HepG2 (cell line): ENCODE results near the gene POLR1E. TPM values are rescaled to one million over a fixed set of nuclear protein-coding genes. Genes with fewer than 3 reads are reported as not detected.

ENCODE experiments used
- ATAC-seq: fragments of 200-7000 bp; cut with Tn5 transposase; 3 replicates; pipeline ENCODE4 v1.9.1; 2020; ENCODE audit warnings: mild to moderate bottlenecking, moderate library complexity
- BruUV-seq: library from RNA; stranded (reverse); fragments of 400-500 nt; replicated peaks from 2 replicates; lab custom pipeline; 2021; lab: Mats Ljungman, UMichigan
- CTCF ChIA-PET: fragments of 300-600 bp; formaldehyde crosslinking; extraction: SDS; loops from one replicate; lab custom pipeline; 2021; ENCODE audit warnings: low total read pairs, inconsistent platforms, low intra/inter-chr PET ratio; lab: Yijun Ruan, JAX
- POLR2A ChIA-PET: fragments of 350-600 bp; sonication (Branson Sonifier 250); formaldehyde crosslinking; loops from one replicate; lab custom pipeline; 2020; ENCODE audit warnings: antibody characterized with exemption, inconsistent platforms; lab: Yijun Ruan, JAX
- DNase-seq: peaks from one replicate; pipeline ENCODE4 v3.0.0-alpha.2; 2015; ENCODE audit warnings: low spot score
- FAIRE-seq: peaks from 3 replicates; lab custom pipeline; 2011; peaks lifted over from hg19 to GRCh38; lab: Jason Lieb, UNC
- H2AFZ ChIP-seq: one replicate; pipeline ENCODE4 v1.6.1; 2011; ENCODE audit warnings: low read length, inconsistent platforms
- H3K27ac ChIP-seq: fragments of 300-600 bp; 3 replicates; pipeline ENCODE4 v1.8.0; 2011; ENCODE audit warnings: mixed run types, mild to moderate bottlenecking, mixed read lengths, low read length, inconsistent platforms; ENCODE audit not compliant: insufficient read depth; ENCODE audit errors: extremely low read length
- H3K27me3 ChIP-seq, 2 experiments: fragments of 200-600 bp in 1 of 2; 2 replicates in 1 of 2; 3 replicates in 1 of 2; pipeline versions ENCODE4 v1.6.0 to v1.8.0; 2011; ENCODE audit warnings: low read length in 2 of 2, mild to moderate bottlenecking in 2 of 2, moderate library complexity in 2 of 2, inconsistent platforms in 1 of 2; ENCODE audit not compliant: insufficient read depth in 2 of 2, control insufficient read depth in 1 of 2
- H3K36me3 ChIP-seq, 2 experiments: fragments of 200-600 bp in 1 of 2; replicated peaks in 1 of 2; 2 replicates in 1 of 2; 3 replicates in 1 of 2; pipeline versions ENCODE4 v1.5.1 to v1.8.0; 2011; ENCODE audit warnings: low read length in 2 of 2, inconsistent platforms in 1 of 2; ENCODE audit not compliant: insufficient read depth in 2 of 2, control insufficient read depth in 1 of 2
- H3K4me1 ChIP-seq: 2 replicates; pipeline ENCODE4 v1.5.1; 2012; ENCODE audit warnings: low read length, inconsistent platforms; ENCODE audit not compliant: insufficient read depth
- H3K4me2 ChIP-seq: 2 replicates; pipeline ENCODE4 v1.6.0; 2011; ENCODE audit warnings: low read depth, low read length, inconsistent platforms
- H3K4me3 ChIP-seq, 3 experiments: fragments of 200-600 bp in 1 of 3; sonication (generic), shearing (Covaris generic) in 1 of 3; replicated peaks in 1 of 3; 2 replicates each; pipeline ENCODE4 v1.5.1; 2011 to 2016; ENCODE audit warnings: low read length in 3 of 3, inconsistent platforms in 2 of 3, low read depth in 2 of 3, mild to moderate bottlenecking in 2 of 3, control low read depth in 1 of 3, mixed read lengths in 1 of 3; ENCODE audit not compliant: insufficient read depth in 1 of 3
- H3K79me2 ChIP-seq: one replicate; pipeline ENCODE4 v1.6.1; 2011; ENCODE audit warnings: low read length, inconsistent platforms; ENCODE audit not compliant: insufficient read depth
- H3K9ac ChIP-seq: 2 replicates; pipeline ENCODE4 v1.6.0; 2011; ENCODE audit warnings: mild to moderate bottlenecking, low read depth, low read length, inconsistent platforms; ENCODE audit not compliant: insufficient read depth
- H3K9me3 ChIP-seq: 2 replicates; pipeline ENCODE4 v1.5.1; 2012; ENCODE audit warnings: mild to moderate bottlenecking, low read length
- H4K20me1 ChIP-seq: 2 replicates; pipeline ENCODE4 v1.6.0; 2011; ENCODE audit warnings: inconsistent platforms, mild to moderate bottlenecking, low read length, moderate library complexity; ENCODE audit not compliant: insufficient read depth
- MAFG ChIP-seq: sonication (generic); formaldehyde crosslinking; IDR thresholded peaks from 2 replicates; pipeline ENCODE4 v1.5.1; 2020; ENCODE audit warnings: mild to moderate bottlenecking, missing genetic modification reagents
- PCBP2 ChIP-seq: fragments of 200-400 bp; formaldehyde crosslinking; optimal IDR thresholded peaks from 2 replicates; pipeline ENCODE3; 2018; ENCODE audit warnings: low read length, low read depth; ENCODE audit not compliant: poor library complexity, severe bottlenecking
- POGZ ChIP-seq: sonication (generic); formaldehyde crosslinking; IDR thresholded peaks from 2 replicates; pipeline ENCODE4 v1.4.0; 2020; ENCODE audit warnings: mild to moderate bottlenecking, missing genetic modification reagents
- SALL2 ChIP-seq: sonication (generic); formaldehyde crosslinking; IDR thresholded peaks from 2 replicates; pipeline ENCODE4 v1.8.1; 2023; ENCODE audit warnings: mild to moderate bottlenecking, missing genetic modification reagents, inconsistent platforms
- SNRNP70 ChIP-seq: fragments of 200-400 bp; formaldehyde crosslinking; IDR thresholded peaks from 2 replicates; pipeline ENCODE4 v1.6.1; 2017; ENCODE audit warnings: mild to moderate bottlenecking, low read depth, low read length, moderate library complexity
- THRA ChIP-seq: sonication (generic); formaldehyde crosslinking; IDR thresholded peaks from 2 replicates; pipeline ENCODE4 v1.4.0; 2020; ENCODE audit warnings: missing genetic modification reagents, borderline replicate concordance
- U2AF1 ChIP-seq: fragments of 200-400 bp; formaldehyde crosslinking; optimal IDR thresholded peaks from 2 replicates; pipeline ENCODE3; 2017; ENCODE audit warnings: mild to moderate bottlenecking, low read depth, low read length
- XBP1 ChIP-seq: sonication (generic); formaldehyde crosslinking; IDR thresholded peaks from 2 replicates; pipeline ENCODE4 v1.5.0; 2020; ENCODE audit warnings: missing genetic modification reagents
- ZHX1 ChIP-seq: sonication (generic); formaldehyde crosslinking; IDR thresholded peaks from 2 replicates; pipeline ENCODE4 v1.8.1; 2022; ENCODE audit warnings: low read depth, mild to moderate bottlenecking, missing genetic modification reagents
- ZNF337 ChIP-seq: sonication (generic); formaldehyde crosslinking; IDR thresholded peaks from 2 replicates; pipeline ENCODE4 v1.5.1; 2020; ENCODE audit warnings: missing genetic modification reagents, low read depth, mild to moderate bottlenecking, borderline replicate concordance
- ZNF383 ChIP-seq: sonication (generic); formaldehyde crosslinking; IDR thresholded peaks from 2 replicates; pipeline ENCODE4 v1.4.0; 2020; ENCODE audit warnings: missing genetic modification reagents, mild to moderate bottlenecking, borderline replicate concordance
- ZNF530 ChIP-seq: sonication (generic); formaldehyde crosslinking; IDR thresholded peaks from 2 replicates; pipeline ENCODE4 v1.5.0; 2020; ENCODE audit warnings: low read depth, mild to moderate bottlenecking, missing genetic modification reagents
- ZNF574 ChIP-seq: sonication (generic); formaldehyde crosslinking; IDR thresholded peaks from 2 replicates; pipeline ENCODE4 v1.4.0; 2020; ENCODE audit warnings: missing genetic modification reagents
- ZSCAN31 ChIP-seq: sonication (generic); formaldehyde crosslinking; IDR thresholded peaks from 2 replicates; pipeline ENCODE4 v1.5.0; 2020; ENCODE audit warnings: low read depth, mild to moderate bottlenecking, missing genetic modification reagents
- WGBS: methylation state at CpG from one replicate; pipeline ENCODE4 v1.1.6; 2017; ENCODE audit warnings: low lambda C conversion rate; 5-methylcytosine and 5-hydroxymethylcytosine counted together
- in situ Hi-C: cut with HindIII; loops from 2 replicates; pipeline ENCODE4 v1.10.0; 2017; ENCODE audit warnings: low pct_unique_long_range_greater_than_20kb; ENCODE audit not compliant: extremely low pct_ligation_motif_present
- intact Hi-C: fragments of 100-400 bp; cut with micrococcal nuclease; formaldehyde crosslinking; loops from one replicate; pipeline ENCODE4 v1.10.0; 2022; ENCODE audit not compliant: unreplicated experiment
- polyA plus RNA-seq, 8 experiments: library from polyadenylated mRNA; depleted of rRNA in 3 of 8; stranded (reverse) in 7 of 8; unstranded in 1 of 8; fragments of >200 nt; fragmentation: Illumina TruSeq in 4 of 8; extraction: Trizol in 4 of 8; gene quantifications; 2 replicates each; pipeline versions ENCODE4 v1.2.1 to v1.2.3, GENCODE V29; 2011 to 2016; ENCODE audit warnings: low read depth in 4 of 8, missing spikeins in 1 of 8, mixed read lengths in 1 of 8; ENCODE audit not compliant: insufficient read depth in 1 of 8
- total RNA-seq, 5 experiments: library from RNA; depleted of rRNA; stranded (reverse); fragments of >200 nt; fragmentation: Illumina TruSeq; extraction: Trizol; gene quantifications; 2 replicates each; pipeline ENCODE4 v1.2.3, GENCODE V29; 2016; ENCODE audit warnings: low read depth in 1 of 5

POLR1E gene
- total and polyA plus RNA-seq, 2 of the 13 experiments (the other 11 are each of a cell fraction or from before 2014, with no cell fraction given) = 23.0 to 37.8 TPM

- no peak for TF ChIP-seq MAFG (CRISPR knock-in tag)
- TF ChIP-seq SALL2 = no peak
- TF ChIP-seq, all 625 proteins: peak for 7
Observed at GRCh38 chr9:37511016-37512010, 25.6 kb downstream of the POLR1E start (continued).

GRCh38 chr9:37512437-37512836 lies 26.7 kb downstream of the POLR1E start:
- peaks cover 33% of the 10 kb centered on the region for H3K4me1 ChIP-seq
- H2AFZ ChIP-seq = no peak overlapping the region
- H3K9ac ChIP-seq = no peak overlapping the region
- intact Hi-C loops = no loop called here
- no peaks in the 10 kb centered on the region for H3K79me2 ChIP-seq
- POLR2A ChIA-PET = interaction anchor here (0.6 kb wide), 1 partner anchor 47 kb away, joined by 3 read pairs; the partner anchor contains the start of gene ZBTB5
- 77% methylated on average over 7 of the region's 12 CpGs for WGBS
- H3K4me3 ChIP-seq = no peak overlapping the region
- no TSS peak for BruUV-seq
- H3K36me3 ChIP-seq = no peaks in the 10 kb centered on the region
- no peaks in the 10 kb centered on the region for H3K27me3 ChIP-seq
- CTCF ChIA-PET = no interaction called here
- ATAC-seq (no peak), FAIRE-seq (no peak), DNase-seq (no peak)
- H4K20me1 ChIP-seq = no peaks in the 10 kb centered on the region
- H3K27ac ChIP-seq = no peak overlapping the region
- no peaks in the 10 kb centered on the region for H3K9me3 ChIP-seq
- no peak overlapping the region for H3K4me2 ChIP-seq
- in situ Hi-C loops = loop anchor here (10.0 kb wide), 1 partner anchor 62 kb away; the partner anchor contains the start of gene FBXO10
- TF ChIP-seq PCBP2 (no peak), ZSCAN31 (CRISPR knock-in tag) (no peak), U2AF1 (no peak), ZNF383 (CRISPR knock-in tag) (no peak), ZNF574 (CRISPR knock-in tag) (no peak), SNRNP70 (no peak), XBP1 (CRISPR knock-in tag) (no peak), ZHX1 (CRISPR knock-in tag) (no peak), POGZ (CRISPR knock-in tag) (no peak), THRA (no peak), ZNF530 (no peak), ZNF337 (CRISPR knock-in tag) (no peak)
